ENCODE results near the gene TTC29.
"Not testable (repeated sequence)": the region's sequence is repeated elsewhere in the genome, so short reads cannot be mapped to it uniquely, and the experiment has no call there.

Gene TTC29

GRCh38 chr4:146855761-146856160 is 89.9 kb downstream of the TTC29 start:
- DNase-seq = no peak

- DNase-seq = no peak
These were observed 93.3 kb downstream of the TTC29 start for GRCh38 chr4:146852360-146852759.

- DNase-seq = no peak
These were observed 98.3 kb downstream of the TTC29 start for GRCh38 chr4:146847345-146847744.

- DNase-seq = no peak
These were observed 98.8 kb downstream of the TTC29 start for GRCh38 chr4:146846882-146847281.

- no peak for DNase-seq
These were observed 100.9 kb downstream of the TTC29 start for GRCh38 chr4:146844761-146845160.

- DNase-seq = no peak
These were observed 102.8 kb downstream of the TTC29 start for GRCh38 chr4:146842876-146843275.

- DNase-seq = no peak
These were observed 104.9 kb downstream of the TTC29 start for GRCh38 chr4:146840731-146841130.

- DNase-seq = no peak
These were observed 110.6 kb downstream of the TTC29 start for GRCh38 chr4:146835096-146835495.

- DNase-seq = no peak
These were observed 111.2 kb downstream of the TTC29 start for GRCh38 chr4:146834263-146835034.

- DNase-seq = no peak
These were observed 112.1 kb downstream of the TTC29 start for GRCh38 chr4:146833530-146833929.

GRCh38 chr4:146822980-146823379 is 122.7 kb downstream of the TTC29 start:
- not testable (repeated sequence) for DNase-seq

- no peak for DNase-seq
These were observed 130.9 kb downstream of the TTC29 start for GRCh38 chr4:146814750-146815149.

GRCh38 chr4:146795711-146796110 is 150.0 kb downstream of the TTC29 start:
- no peak for DNase-seq

GRCh38 chr4:146793727-146794126 is 151.9 kb downstream of the TTC29 start:
- DNase-seq = no peak

- no peak for DNase-seq
These were observed 154.2 kb downstream of the TTC29 start for GRCh38 chr4:146791439-146791838.

GRCh38 chr4:146790515-146790914 is 155.1 kb downstream of the TTC29 start:
- no peak for DNase-seq

- DNase-seq = no peak
These were observed 157.9 kb downstream of the TTC29 start for GRCh38 chr4:146787731-146788130.

GRCh38 chr4:146776691-146777090 is 169.0 kb downstream of the TTC29 start:
- DNase-seq = no peak

GRCh38 chr4:146763560-146763959 is 182.1 kb downstream of the TTC29 start:
- DNase-seq = no peak

GRCh38 chr4:146762016-146762415 is 183.6 kb downstream of the TTC29 start:
- DNase-seq = no peak

GRCh38 chr4:146742416-146742815 is 203.2 kb downstream of the TTC29 start:
- no peak for DNase-seq

- no peak for DNase-seq
These were observed 206.5 kb downstream of the TTC29 start for GRCh38 chr4:146739182-146739581.

- not testable (repeated sequence) for DNase-seq
These were observed 222.1 kb downstream of the TTC29 start for GRCh38 chr4:146723519-146723918.

GRCh38 chr4:146709956-146710355 is 235.7 kb downstream of the TTC29 start:
- no peak for DNase-seq

- no peak for DNase-seq
These were observed 245.8 kb downstream of the TTC29 start for GRCh38 chr4:146699910-146700309.

Data from NCI-H446 treated with DMSO at 0.1 percent for 48 hours (cell line).